HG03378 (cell line): ENCODE measurements around the gene PRDM16.

ENCODE experiments used
- ATAC-seq: cut with Tn5 transposase; IDR thresholded peaks from one replicate; pipeline ENCODE4 v1.9.1; 2021; ENCODE audit warnings: mild to moderate bottlenecking, moderate library complexity; ENCODE audit not compliant: unreplicated experiment

The PRDM16 gene

GRCh38 chr1:3476666-3477065, 407.7 kb downstream of the PRDM16 start:
- ATAC-seq, result no peak

GRCh38 chr1:3477241-3477995, 408.4 kb downstream of the PRDM16 start:
- no peak for ATAC-seq

GRCh38 chr1:3478187-3478586, 409.2 kb downstream of the PRDM16 start:
- no peak for ATAC-seq

- ATAC-seq, result no peak
These were observed 410.7 kb downstream of the PRDM16 start for GRCh38 chr1:3479511-3480368.

- no peak for ATAC-seq
These were observed 411.3 kb downstream of the PRDM16 start for GRCh38 chr1:3480369-3480719.

GRCh38 chr1:3481046-3481445, 412.0 kb downstream of the PRDM16 start:
- no peak for ATAC-seq

- no peak for ATAC-seq
These were observed 412.9 kb downstream of the PRDM16 start for GRCh38 chr1:3481836-3482375.

- ATAC-seq, result no peak
These were observed 413.4 kb downstream of the PRDM16 start for GRCh38 chr1:3482378-3482849.

- ATAC-seq, result no peak
These were observed 414.4 kb downstream of the PRDM16 start for GRCh38 chr1:3483380-3483779.

GRCh38 chr1:3483801-3484444, 414.9 kb downstream of the PRDM16 start:
- ATAC-seq, result no peak

GRCh38 chr1:3485016-3485415, 416.0 kb downstream of the PRDM16 start:
- no peak for ATAC-seq
